ENCODE data around the gene AXIN1. TPM values are rescaled to one million over a fixed set of nuclear protein-coding genes. Genes with fewer than 3 reads are reported as not detected.
"Not testable (repeated sequence)": the region's sequence is repeated elsewhere in the genome, so short reads cannot be mapped to it uniquely, and the experiment has no call there.

Gene AXIN1
- total RNA-seq, 2 experiments from 2014 or later = 25.5 to 30.6 TPM

DNA sequence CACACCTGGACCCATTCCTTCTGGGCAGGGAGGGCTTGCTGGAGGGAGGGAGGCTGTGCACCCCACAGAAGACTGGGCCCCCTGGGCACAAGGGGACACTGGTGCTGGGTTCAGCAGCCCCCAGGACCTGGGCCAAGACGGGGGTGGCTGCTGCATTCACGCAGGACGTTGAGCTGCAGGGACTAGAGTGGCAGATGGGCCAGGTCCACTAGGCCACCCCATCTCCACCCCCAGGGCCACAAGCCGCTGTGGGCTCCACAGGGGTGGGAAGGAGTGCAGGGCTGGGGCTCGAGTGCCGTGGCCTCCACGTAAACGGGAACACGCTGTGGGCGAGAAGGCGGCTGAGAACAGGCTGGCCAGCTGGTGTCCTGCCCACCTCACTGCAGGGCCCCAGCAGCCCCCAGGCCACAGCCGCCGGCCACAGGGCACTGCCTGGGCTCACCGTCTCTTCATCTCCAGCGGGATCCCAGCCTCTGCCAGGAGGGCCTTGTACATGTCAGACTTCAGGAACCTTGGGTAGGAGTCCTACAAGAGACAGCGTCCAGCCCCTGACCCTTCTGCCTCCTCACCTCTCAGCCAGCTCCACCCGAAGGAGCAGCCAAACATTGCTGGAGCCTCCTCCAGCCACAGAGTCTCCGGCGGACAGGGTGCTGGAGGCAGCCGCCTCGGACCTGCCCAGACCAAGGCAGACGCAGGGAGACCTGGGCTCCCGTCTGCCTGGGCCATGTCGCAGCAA, 83.3 kb downstream of the AXIN1 start:
- Mint-ChIP-seq H3K27ac (peak overlapping the region; percentile 25), H3K36me3 (ENCODE audit: low read depth) (no peaks in the 10 kb centered on the region), H3K27me3 (peaks cover 2% of the 10 kb centered on the region), H3K4me1 (no peaks in the 10 kb centered on the region), H3K4me3 (no peak overlapping the region), H3K9me3 (peaks cover 5% of the 10 kb centered on the region)
- ChIA-PET POLR2A (no interaction called here), CTCF (interaction anchor here (1.5 kb wide), 1 partner anchor 10 kb away, joined by 4 read pairs; no protein-coding TSS in a partner anchor)
- DNase-seq = no peak

GRCh38 chr16:268141-269053, 84.1 kb downstream of the AXIN1 start:
- no peak overlapping the region for H3K4me3 Mint-ChIP-seq
- H3K36me3 Mint-ChIP-seq (ENCODE audit: low read depth) = no peaks in the 10 kb centered on the region
- ChIA-PET POLR2A (no interaction called here), CTCF (interaction anchor here (1.5 kb wide), 1 partner anchor 11 kb away, joined by 4 read pairs; no protein-coding TSS in a partner anchor)
- no peak overlapping the region for H3K27ac Mint-ChIP-seq
- H3K4me1 Mint-ChIP-seq = no peaks in the 10 kb centered on the region
- peaks cover 2% of the 10 kb centered on the region for H3K27me3 Mint-ChIP-seq
- H3K9me3 Mint-ChIP-seq = peaks cover 5% of the 10 kb centered on the region
- DNase-seq = no peak

GRCh38 chr16:267562-267961, 85.0 kb downstream of the AXIN1 start:
- H3K4me3 Mint-ChIP-seq; H3K4me1 Mint-ChIP-seq; POLR2A ChIA-PET; CTCF ChIA-PET; H3K9me3 Mint-ChIP-seq; H3K36me3 Mint-ChIP-seq (ENCODE audit: low read depth); DNase-seq; H3K27ac Mint-ChIP-seq; H3K27me3 Mint-ChIP-seq: not testable (repeated sequence)

DNA sequence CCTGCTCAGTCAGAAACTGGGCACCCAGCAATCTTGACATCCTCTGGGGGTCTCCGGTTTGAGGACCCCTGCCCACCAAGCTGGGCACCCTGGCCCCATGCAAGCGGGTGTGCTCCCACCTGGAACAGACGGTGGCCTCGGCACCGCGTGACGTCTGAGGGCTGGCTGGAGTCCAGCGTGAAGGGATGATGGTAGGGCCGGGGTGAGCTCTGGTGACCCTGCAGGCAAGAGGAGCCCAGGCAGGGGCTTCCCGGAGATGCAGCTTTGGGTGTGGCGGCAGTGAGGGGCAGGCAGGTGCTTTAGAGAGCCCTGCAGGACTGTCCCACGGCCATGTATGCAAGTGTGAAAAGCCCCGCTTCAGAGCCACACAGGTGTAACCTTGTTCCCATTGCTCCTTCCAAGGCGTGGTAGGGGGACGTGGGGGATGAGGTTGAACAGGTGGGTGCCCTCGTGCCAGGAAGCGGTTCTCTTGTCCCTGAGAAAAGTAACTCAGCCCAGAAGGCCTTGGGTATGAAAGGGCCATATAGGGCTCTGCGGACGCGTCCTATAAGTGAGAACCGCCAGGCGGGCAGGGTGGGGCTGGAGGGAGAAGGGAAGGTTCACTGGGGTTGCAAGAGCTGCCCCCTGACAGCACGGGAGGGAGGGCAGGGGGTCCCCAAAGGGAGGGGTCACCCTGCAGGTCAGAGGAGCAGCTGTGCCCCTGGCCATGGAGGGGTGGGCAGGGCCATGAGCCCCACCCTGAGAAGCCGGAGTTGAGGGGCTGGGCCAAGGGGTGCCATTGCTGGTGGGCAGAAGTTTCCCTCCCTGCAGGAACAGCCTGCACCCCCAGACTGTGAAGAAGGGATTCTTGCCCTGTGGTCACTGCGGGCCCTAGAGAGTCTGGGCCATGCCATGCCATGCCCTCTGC, 86.0 kb downstream of the AXIN1 start:
- Mint-ChIP-seq H3K4me1 (no peaks in the 10 kb centered on the region), H3K27ac (peak overlapping the region; percentile 19), H3K4me3 (no peak overlapping the region), H3K27me3 (no peaks in the 10 kb centered on the region), H3K36me3 (ENCODE audit: low read depth) (no peaks in the 10 kb centered on the region), H3K9me3 (peaks cover 5% of the 10 kb centered on the region)
- DNase-seq = no peak
- CTCF ChIA-PET = no interaction called here
- POLR2A ChIA-PET = no interaction called here

GRCh38 chr16:265711-266110, 86.8 kb downstream of the AXIN1 start:
- Mint-ChIP-seq H3K4me1 (no peaks in the 10 kb centered on the region), H3K27ac (no peak overlapping the region), H3K9me3 (peaks cover 5% of the 10 kb centered on the region), H3K36me3 (ENCODE audit: low read depth) (no peaks in the 10 kb centered on the region), H3K27me3 (no peaks in the 10 kb centered on the region), H3K4me3 (no peak overlapping the region)
- no peak for DNase-seq
- ChIA-PET POLR2A (no interaction called here), CTCF (no interaction called here)

GRCh38 chr16:265002-265529, 87.5 kb downstream of the AXIN1 start:
- H3K4me1 Mint-ChIP-seq = no peaks in the 10 kb centered on the region
- no peaks in the 10 kb centered on the region for H3K27me3 Mint-ChIP-seq
- ChIA-PET CTCF (no interaction called here), POLR2A (no interaction called here)
- no peak overlapping the region for H3K4me3 Mint-ChIP-seq
- H3K9me3 Mint-ChIP-seq = peaks cover 5% of the 10 kb centered on the region
- H3K36me3 Mint-ChIP-seq (ENCODE audit: low read depth) = no peaks in the 10 kb centered on the region
- no peak overlapping the region for H3K27ac Mint-ChIP-seq
- no peak for DNase-seq

DNA sequence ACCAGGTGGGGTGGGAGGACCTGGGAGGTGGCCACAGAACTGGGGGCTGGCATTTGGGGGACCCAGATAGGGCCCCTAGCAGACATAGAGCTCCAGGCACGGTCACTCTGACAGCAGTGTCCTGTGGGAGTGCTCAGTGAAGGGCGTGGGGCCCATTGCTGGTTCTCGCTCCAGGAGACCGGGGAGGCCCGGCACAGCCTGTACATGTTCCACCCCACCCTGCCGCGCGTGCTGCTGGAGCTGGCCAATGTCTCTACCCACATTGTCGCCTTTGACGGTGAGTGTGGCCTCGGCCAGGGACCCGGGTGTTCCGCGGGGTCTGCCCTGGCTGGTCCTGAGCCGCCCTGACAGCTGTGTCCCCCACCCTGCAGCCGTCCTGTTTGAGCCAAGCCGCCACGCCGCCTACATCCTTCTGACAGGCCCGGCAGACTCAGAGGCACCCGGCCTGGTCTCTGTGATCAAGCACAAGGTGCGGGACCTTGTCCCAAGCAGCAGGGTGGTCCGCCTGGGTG, 88.0 kb downstream of the AXIN1 start:
- CTCF ChIA-PET = interaction anchor here (0.9 kb wide), 1 partner anchor 98 kb away, joined by 3 read pairs; no protein-coding TSS in a partner anchor

DNA sequence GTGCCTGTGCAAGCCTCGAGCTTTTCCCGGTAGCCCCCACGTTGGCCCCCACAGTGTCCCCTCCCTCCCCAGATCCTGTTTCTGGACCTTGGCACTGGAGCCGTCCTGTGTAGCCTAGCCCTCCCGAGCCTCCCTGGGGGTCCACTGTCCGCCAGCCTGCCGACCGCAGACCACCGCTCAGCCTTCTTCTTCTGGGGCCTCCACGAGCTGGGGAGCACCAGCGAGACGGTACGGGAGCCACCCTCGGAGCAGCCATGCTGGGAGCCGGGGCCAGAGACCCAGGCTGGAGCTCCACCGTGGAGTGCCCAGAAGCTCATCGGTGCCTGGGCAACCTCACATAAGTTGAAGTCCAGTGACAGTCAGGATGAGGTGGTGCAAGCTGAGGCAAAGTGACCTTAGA, 88.6 kb downstream of the AXIN1 start:
- Mint-ChIP-seq H3K9me3 (peaks cover 5% of the 10 kb centered on the region), H3K27me3 (no peaks in the 10 kb centered on the region), H3K36me3 (ENCODE audit: low read depth) (no peaks in the 10 kb centered on the region), H3K4me1 (no peaks in the 10 kb centered on the region), H3K4me3 (no peak overlapping the region), H3K27ac (no peak overlapping the region)
- DNase-seq = no peak
- POLR2A ChIA-PET = no interaction called here
- CTCF ChIA-PET = interaction anchor here (0.9 kb wide), 2 partner anchors 18 to 97 kb away, joined by 3 to 4 read pairs; no protein-coding TSS in a partner anchor

More for the DNA sequence above, 88.0 kb downstream of the AXIN1 start:
- DNase-seq = no peak
- Mint-ChIP-seq H3K4me3 (no peak overlapping the region), H3K27me3 (no peaks in the 10 kb centered on the region), H3K27ac (no peak overlapping the region), H3K36me3 (ENCODE audit: low read depth) (no peaks in the 10 kb centered on the region), H3K4me1 (no peaks in the 10 kb centered on the region), H3K9me3 (peaks cover 5% of the 10 kb centered on the region)
- POLR2A ChIA-PET = no interaction called here

GRCh38 chr16:263182-263774, 89.2 kb downstream of the AXIN1 start:
- ChIA-PET POLR2A (no interaction called here), CTCF (interaction anchor here (0.9 kb wide), 2 partner anchors 17 to 96 kb away, joined by 3 to 4 read pairs; no protein-coding TSS in a partner anchor)
- no peaks in the 10 kb centered on the region for H3K27me3 Mint-ChIP-seq
- no peak overlapping the region for H3K4me3 Mint-ChIP-seq
- H3K4me1 Mint-ChIP-seq = no peaks in the 10 kb centered on the region
- H3K27ac Mint-ChIP-seq = no peak overlapping the region
- DNase-seq = no peak
- no peaks in the 10 kb centered on the region for H3K36me3 Mint-ChIP-seq (ENCODE audit: low read depth)
- peaks cover 5% of the 10 kb centered on the region for H3K9me3 Mint-ChIP-seq

GRCh38 chr16:262121-262745, 90.3 kb downstream of the AXIN1 start:
- H3K9me3 Mint-ChIP-seq = no peaks in the 10 kb centered on the region
- ChIA-PET CTCF (no interaction called here), POLR2A (no interaction called here)
- no peak overlapping the region for H3K4me3 Mint-ChIP-seq
- no peaks in the 10 kb centered on the region for H3K27me3 Mint-ChIP-seq
- no peaks in the 10 kb centered on the region for H3K4me1 Mint-ChIP-seq
- no peak overlapping the region for H3K27ac Mint-ChIP-seq
- DNase-seq = no peak
- H3K36me3 Mint-ChIP-seq (ENCODE audit: low read depth) = no peaks in the 10 kb centered on the region

- H3K4me3 Mint-ChIP-seq = no peak overlapping the region
- no peak for DNase-seq
- H3K9me3 Mint-ChIP-seq = no peaks in the 10 kb centered on the region
- H3K4me1 Mint-ChIP-seq = no peaks in the 10 kb centered on the region
- no peak overlapping the region for H3K27ac Mint-ChIP-seq
- POLR2A ChIA-PET = no interaction called here
- CTCF ChIA-PET = no interaction called here
- no peaks in the 10 kb centered on the region for H3K36me3 Mint-ChIP-seq (ENCODE audit: low read depth)
- H3K27me3 Mint-ChIP-seq = no peaks in the 10 kb centered on the region
Measured at GRCh38 chr16:261031-261691, 91.4 kb downstream of the AXIN1 start.

Measured in activated CD4-positive, alpha-beta T cell treated with anti-CD3 and anti-CD28 coated beads, Interleukin-2, amount 10 ng/mL, durations not matched to agents 7 days and 5 days (primary cell).